Stimulated activated CD4-positive, alpha-beta T cell treated with anti-CD3 and anti-CD28 coated beads, Interleukin-1b, Interleukin-23, amount 100 ng/mL, for 24 hours (primary cell): ENCODE results near the gene DAD1.
"Not testable (repeated sequence)": the region's sequence is repeated elsewhere in the genome, so short reads cannot be mapped to it uniquely, and the experiment has no call there.

Source experiments
- DNase-seq, 4 experiments: peaks; one replicate each; pipeline ENCODE4 v3.0.0-alpha.2; 2020; ENCODE audit warnings: low read depth in 4 of 4, low spot score in 1 of 4

DAD1 gene

GRCh38 chr14:22589096-22589839 is at the start of gene DAD1:
Gene DAD1, minus strand, starts transcription at chr14:22589224. Its CDS starts 67 bp downstream, at chr14:22589157.
- peak; percentile 95 to 99 (median 98) for DNase-seq

- DNase-seq, result not testable (repeated sequence)
Measured at GRCh38 chr14:22635980-22636379, 47.0 kb upstream of the DAD1 start.

GRCh38 chr14:22634233-22634900 is 45.3 kb upstream of the DAD1 start:
- DNase-seq, result no peak

- DNase-seq, result no peak
Measured at GRCh38 chr14:22630486-22630885, 41.5 kb upstream of the DAD1 start.

- no peak for DNase-seq
Measured at GRCh38 chr14:22630066-22630465, 41.0 kb upstream of the DAD1 start.

GRCh38 chr14:22629361-22629760 is 40.3 kb upstream of the DAD1 start:
- DNase-seq, result no peak

- no peak for DNase-seq
Measured at GRCh38 chr14:22627506-22628263, 38.7 kb upstream of the DAD1 start.

- no peak for DNase-seq
Measured at GRCh38 chr14:22626590-22626989, 37.6 kb upstream of the DAD1 start.

- no peak for DNase-seq
Measured at GRCh38 chr14:22623047-22623446, 34.0 kb upstream of the DAD1 start.

GRCh38 chr14:22622255-22622654 is 33.2 kb upstream of the DAD1 start:
- no peak for DNase-seq

GRCh38 chr14:22615765-22616164 is 26.7 kb upstream of the DAD1 start:
- DNase-seq, result not testable (repeated sequence)

GRCh38 chr14:22614240-22614799 is 25.3 kb upstream of the DAD1 start:
- DNase-seq, result no peak

GRCh38 chr14:22613736-22614239 is 24.8 kb upstream of the DAD1 start:
- DNase-seq, result no peak

GRCh38 chr14:22613106-22613695 is 24.2 kb upstream of the DAD1 start:
- no peak for DNase-seq

GRCh38 chr14:22610931-22611330 is 21.9 kb upstream of the DAD1 start:
- DNase-seq, result no peak

- DNase-seq, result no peak
Measured at GRCh38 chr14:22607291-22607690, 18.3 kb upstream of the DAD1 start.

GRCh38 chr14:22606380-22606779 is 17.4 kb upstream of the DAD1 start:
- no peak for DNase-seq

GRCh38 chr14:22602862-22603261 is 13.8 kb upstream of the DAD1 start:
- DNase-seq, result no peak

GRCh38 chr14:22601996-22602395 is 13.0 kb upstream of the DAD1 start:
- DNase-seq, result no peak

- DNase-seq, result no peak
Measured at GRCh38 chr14:22601456-22601855, 12.4 kb upstream of the DAD1 start.

GRCh38 chr14:22600027-22600426 is 11.0 kb upstream of the DAD1 start:
- DNase-seq, result no peak
